NT2/D1 (cell line): ENCODE results near the gene TUBB1.

Experiments used
- SUZ12 ChIP-seq: IDR thresholded peaks from 2 replicates; pipeline ENCODE4 v1.6.1; 2011; ENCODE audit not compliant: insufficient read length, insufficient read depth; ENCODE audit errors: extremely low read depth
- YY1 ChIP-seq: IDR thresholded peaks from 2 replicates; pipeline ENCODE4 v1.6.1; 2011; ENCODE audit not compliant: insufficient read length, insufficient read depth
- ZNF274 ChIP-seq: IDR thresholded peaks from 2 replicates; pipeline ENCODE4 v1.6.1; 2011; ENCODE audit warnings: mild to moderate bottlenecking, low read depth, low read length

- TF ChIP-seq SUZ12 (no peak), ZNF274 (no peak), YY1 (no peak)
Observed at GRCh38 chr20:58982406-58983114, 36.7 kb upstream of the TUBB1 start.
